GM12878 (cell line): ENCODE data around the gene GALP. TPM values are rescaled to one million over a fixed set of nuclear protein-coding genes. Genes with fewer than 3 reads are reported as not detected.

ENCODE experiments used
- ATAC-seq: fragments of 200-7000 bp; cut with Tn5 transposase; 3 replicates; pipeline ENCODE4 v1.9.1; 2020; ENCODE audit warnings: mild to moderate bottlenecking, moderate library complexity
- BruUV-seq: library from RNA; stranded (reverse); fragments of 400-500 nt; replicated peaks from 2 replicates; lab custom pipeline; 2021; lab: Mats Ljungman, UMichigan
- CTCF ChIA-PET: fragments of 300-600 bp; sonication (Branson Sonifier 250); formaldehyde crosslinking; extraction: SDS; loops from one replicate; lab custom pipeline; 2021; ENCODE audit warnings: inconsistent platforms; lab: Yijun Ruan, JAX
- POLR2A ChIA-PET: fragments of 350-600 bp; formaldehyde crosslinking; extraction: SDS; loops from one replicate; lab custom pipeline; 2021; ENCODE audit warnings: inconsistent platforms; lab: Charles Lee
- RAD21 ChIA-PET: fragments of 300-600 bp; sonication (Branson Sonifier 250); formaldehyde crosslinking; loops from one replicate; lab custom pipeline; 2023; ENCODE audit warnings: antibody characterized with exemption; ENCODE audit not compliant: unreplicated experiment; lab: Charles Lee
- SMC1A ChIA-PET: fragments of 300-600 bp; sonication (Branson Sonifier 250); formaldehyde crosslinking; loops from one replicate; lab custom pipeline; 2023; ENCODE audit not compliant: unreplicated experiment, uncharacterized antibody; lab: Charles Lee
- DNase-seq: peaks from one replicate; pipeline ENCODE4 v3.0.0-alpha.2; 2011; ENCODE audit warnings: low read depth, low spot score
- FAIRE-seq: peaks from 3 replicates; lab custom pipeline; 2011; peaks lifted over from hg19 to GRCh38; lab: Jason Lieb, UNC
- H2AFZ ChIP-seq: 2 replicates; pipeline ENCODE4 v1.6.0; 2011; ENCODE audit warnings: low read depth, low read length, control low read depth; ENCODE audit not compliant: control insufficient read depth
- H3K27ac ChIP-seq: 2 replicates; pipeline ENCODE4 v1.5.1; 2011; ENCODE audit warnings: control low read depth; ENCODE audit not compliant: control insufficient read depth, insufficient read depth
- H3K27me3 ChIP-seq, 2 experiments: replicated peaks in 1 of 2; 2 replicates each; pipeline versions ENCODE4 v1.6.0 to v1.6.1; 2011; ENCODE audit warnings: low read length in 1 of 2; ENCODE audit not compliant: control insufficient read depth in 2 of 2, insufficient read depth in 2 of 2
- H3K36me3 ChIP-seq, 2 experiments: 2 replicates each; pipeline ENCODE4 v1.5.1; 2011; ENCODE audit warnings: low read length in 1 of 2; ENCODE audit not compliant: control insufficient read depth in 2 of 2, insufficient read depth in 2 of 2
- H3K4me1 ChIP-seq: 2 replicates; pipeline ENCODE4 v1.6.1; 2011; ENCODE audit warnings: mild to moderate bottlenecking, low read length, moderate library complexity, mixed read lengths; ENCODE audit not compliant: control insufficient read depth, insufficient read depth
- H3K4me2 ChIP-seq: 2 replicates; pipeline ENCODE4 v1.6.0; 2011; ENCODE audit warnings: control low read depth; ENCODE audit not compliant: control insufficient read depth, insufficient read depth
- H3K4me3 ChIP-seq: fragments of 200-600 bp; sonication (generic); 2 replicates; pipeline ENCODE4 v1.5.1; 2016
- H3K79me2 ChIP-seq: 2 replicates; pipeline ENCODE4 v1.6.0; 2011; ENCODE audit warnings: low read length; ENCODE audit not compliant: control insufficient read depth, insufficient read depth
- H3K9ac ChIP-seq: 2 replicates; pipeline ENCODE4 v1.8.0; 2011; ENCODE audit warnings: low read length, control low read depth, mixed read lengths; ENCODE audit not compliant: control insufficient read depth, insufficient read depth
- H3K9me3 ChIP-seq: replicated peaks from 3 replicates; pipeline ENCODE4 v1.5.1; 2011; ENCODE audit warnings: mild to moderate bottlenecking, low read length; ENCODE audit not compliant: control insufficient read depth, insufficient read depth
- H4K20me1 ChIP-seq: 2 replicates; pipeline ENCODE4 v1.6.0; 2011; ENCODE audit not compliant: control insufficient read depth, insufficient read depth
- CEBPB ChIP-seq, 2 experiments: fragments of 150-350 bp in 1 of 2; IDR thresholded peaks; 2 replicates each; pipeline ENCODE4 v1.6.1; 2012 to 2014; ENCODE audit warnings: low read depth in 2 of 2, low read length in 2 of 2, borderline replicate concordance in 1 of 2, inconsistent platforms in 1 of 2
- HDAC2 ChIP-seq: fragments of 200-600 bp; sonication (generic); IDR thresholded peaks from 2 replicates; pipeline ENCODE4 v1.6.1; 2017
- HDAC6 ChIP-seq: fragments of 200-600 bp; sonication (generic); IDR thresholded peaks from one replicate; pipeline ENCODE4 v1.8.0; 2017; ENCODE audit warnings: antibody characterized with exemption; ENCODE audit not compliant: unreplicated experiment
- MEF2B ChIP-seq: fragments of 450-650 bp; IDR thresholded peaks from 2 replicates; pipeline ENCODE4 v1.6.1; 2018; ENCODE audit warnings: mild to moderate bottlenecking, moderate library complexity; ENCODE audit not compliant: partially characterized antibody, poor library complexity, severe bottlenecking
- NBN ChIP-seq: fragments of 450-650 bp; IDR thresholded peaks from 2 replicates; pipeline ENCODE4 v1.6.1; 2016
- NFIC ChIP-seq: IDR thresholded peaks from 2 replicates; pipeline ENCODE4 v1.6.1; 2012; ENCODE audit warnings: low read depth, mild to moderate bottlenecking, inconsistent platforms, low read length, moderate library complexity
- NFXL1 ChIP-seq: fragments of 450-650 bp; IDR thresholded peaks from 2 replicates; pipeline ENCODE4 v1.6.1; 2017; ENCODE audit warnings: antibody characterized with exemption, mild to moderate bottlenecking, borderline replicate concordance
- PML ChIP-seq: IDR thresholded peaks from 2 replicates; pipeline ENCODE4 v1.6.1; 2012; ENCODE audit warnings: low read length, inconsistent platforms
- PRDM15 ChIP-seq: fragments of 450-650 bp; formaldehyde crosslinking; IDR thresholded peaks from 2 replicates; pipeline ENCODE4 v1.4.0; 2020; ENCODE audit warnings: mild to moderate bottlenecking, moderate library complexity
- SIN3A ChIP-seq: IDR thresholded peaks from 2 replicates; pipeline ENCODE4 v1.6.1; 2012; ENCODE audit warnings: low read depth, low read length, improper control_type of control experiment
- SRF ChIP-seq, 2 experiments: IDR thresholded peaks; 2 replicates each; pipeline ENCODE4 v1.6.1; 2011; ENCODE audit warnings: low read depth in 2 of 2, low read length in 2 of 2, mild to moderate bottlenecking in 1 of 2, moderate library complexity in 1 of 2
- ZBED1 ChIP-seq: IDR thresholded peaks from 2 replicates; pipeline ENCODE4 v1.6.1; 2016; ENCODE audit warnings: borderline replicate concordance
- WGBS: methylation state at CpG from one replicate; pipeline ENCODE4 v1.1.6; 2016; ENCODE audit warnings: low lambda C conversion rate; ENCODE audit not compliant: insufficient replicate concordance, insufficient coverage; ENCODE audit errors: missing lambda C conversion rate; 5-methylcytosine and 5-hydroxymethylcytosine counted together
- in situ Hi-C: fragments of 300-500 bp; cut with MboI; formaldehyde crosslinking; loops from 9 replicates; pipeline ENCODE4 v1.14.3; 2018; ENCODE audit warnings: mixed read lengths
- intact Hi-C: fragments of 100-400 bp; cut with micrococcal nuclease; formaldehyde crosslinking; loops from one replicate; pipeline ENCODE4 v1.14.2; 2022; ENCODE audit not compliant: unreplicated experiment
- polyA plus RNA-seq, 11 experiments: library from polyadenylated mRNA; depleted of rRNA in 4 of 11; unstranded in 6 of 11; stranded (reverse) in 5 of 11; fragments of >200 nt; fragmentation: Nextera tagmentation in 4 of 11; fragmentation: Illumina TruSeq in 1 of 11; extraction: Ambion mirVana in 4 of 11; extraction: Trizol in 1 of 11; gene quantifications; 1 replicate in 1 of 11; 2 replicates in 10 of 11; pipeline versions ENCODE4 v1.2.1 to v1.2.3, GENCODE V29; 2011 to 2016; ENCODE audit warnings: inconsistent platforms in 2 of 11, missing spikeins in 2 of 11, low read depth in 1 of 11
- total RNA-seq, 4 experiments: library from RNA; depleted of rRNA in 3 of 4; stranded (reverse); fragments of >200 nt in 3 of 4; fragmentation: Illumina TruSeq in 1 of 4; extraction: Trizol in 1 of 4; gene quantifications; 2 replicates each; pipeline versions ENCODE4 v1.2.1 to v1.2.3, GENCODE V29; 2013 to 2021
- TF ChIP-seq, protein P1 (sequence below), 3 experiments: IDR thresholded peaks in 2 of 3; conservative IDR thresholded peaks in 1 of 3; 2 replicates each; pipeline ENCODE4 v1.5.1; 2011; ENCODE audit warnings: low read depth in 3 of 3, low read length in 3 of 3, mild to moderate bottlenecking in 3 of 3, control low read depth in 2 of 3, moderate library complexity in 2 of 3, inconsistent platforms in 1 of 3, mixed read lengths in 1 of 3; ENCODE audit not compliant: control insufficient read depth in 2 of 3, insufficient read depth in 1 of 3; ENCODE audit errors: extremely low read depth in 1 of 3

Gene GALP
- total and polyA plus RNA-seq, 10 of the 15 experiments (the other 5 are each of a cell fraction or from before 2014, with no cell fraction given) = not detected

DNA sequence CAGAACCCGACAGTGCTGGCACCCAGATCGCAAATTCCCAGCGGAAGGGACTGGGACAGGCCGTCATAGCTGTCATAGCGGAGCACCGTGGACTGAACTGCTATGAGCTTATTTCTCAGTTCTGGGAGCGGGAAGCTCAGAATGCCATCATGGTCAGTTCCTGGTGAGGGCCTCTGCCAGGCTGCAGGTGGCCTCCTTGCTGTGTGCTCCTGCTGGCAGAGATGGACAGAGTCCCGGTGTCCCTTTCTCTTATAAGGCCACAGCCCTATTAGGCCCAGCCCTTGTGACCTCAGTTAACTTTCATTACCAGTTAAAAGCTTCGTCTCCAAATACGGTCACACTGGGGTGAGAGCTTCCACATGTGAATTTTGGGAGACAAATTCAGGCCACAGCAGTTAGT is 30.1 kb upstream of the GALP start:
- ChIA-PET CTCF (interaction anchor here (0.6 kb wide), 1 partner anchor 82 kb away, joined by 3 read pairs; no protein-coding TSS in a partner anchor), RAD21 (no interaction called here), SMC1A (no interaction called here), POLR2A (no interaction called here)
- Histone ChIP-seq H2AFZ (no peak overlapping the region), H3K4me1 (peaks cover 10% of the 10 kb centered on the region), H3K27ac (no peak overlapping the region), H3K4me2 (no peak overlapping the region), H3K36me3 (peaks cover 2 to 12% of the 10 kb centered on the region in 2 experiments), H3K4me3 (no peak overlapping the region), H4K20me1 (no peaks in the 10 kb centered on the region), H3K9me3 (no peaks in the 10 kb centered on the region), H3K9ac (no peak overlapping the region), H3K79me2 (peaks cover 19% of the 10 kb centered on the region), H3K27me3 (no peaks in the 10 kb centered on the region)
- no peak for DNase-seq
- in situ Hi-C loops (loop anchor here (25.0 kb wide), 1 partner anchor 1667 kb away; the partner anchor contains the start of gene ZNF552), intact Hi-C loops (no loop called here)
- no peak for TF ChIP-seq NFXL1
- no peak for TF ChIP-seq HDAC6
- TF ChIP-seq NBN = no peak
- no peak for TF ChIP-seq HDAC2
- BruUV-seq = no TSS peak
- WGBS = 93% methylated on average over 10 of the region's 10 CpGs
- ATAC-seq = no peak
- no peak for FAIRE-seq

DNA sequence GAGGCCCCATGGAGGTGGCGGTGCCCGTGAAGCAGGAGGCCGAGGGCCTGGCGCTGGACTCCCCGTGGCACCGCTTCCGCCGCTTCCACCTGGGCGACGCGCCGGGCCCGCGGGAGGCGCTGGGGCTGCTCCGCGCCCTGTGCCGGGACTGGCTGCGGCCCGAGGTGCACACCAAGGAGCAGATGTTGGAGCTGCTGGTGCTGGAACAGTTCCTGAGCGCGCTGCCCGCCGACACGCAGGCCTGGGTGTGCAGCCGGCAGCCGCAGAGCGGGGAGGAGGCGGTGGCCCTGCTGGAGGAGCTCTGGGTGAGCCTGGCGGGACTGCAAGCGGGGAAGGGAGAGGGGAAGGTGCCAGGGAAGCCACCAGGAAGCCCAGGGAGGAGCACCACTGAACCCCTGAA is 28.9 kb upstream of the GALP start:
- TF ChIP-seq SIN3A = no peak
- TF ChIP-seq ZBED1 = no peak
- TF ChIP-seq SRF (IDR thresholded peaks at IDR 0.05; ENCODE audit: low read depth in 2 of 2, low read length in 2 of 2) = no peak
- TF ChIP-seq NFIC = no peak
- TF ChIP-seq CEBPB (IDR thresholded peaks at IDR 0.05; ENCODE audit: borderline replicate concordance in 1 of 2, low read depth in 2 of 2, low read length in 2 of 2) = no peak
- TF ChIP-seq PRDM15 (CRISPR knock-in tag) = no peak
- TF ChIP-seq, protein P1, sequence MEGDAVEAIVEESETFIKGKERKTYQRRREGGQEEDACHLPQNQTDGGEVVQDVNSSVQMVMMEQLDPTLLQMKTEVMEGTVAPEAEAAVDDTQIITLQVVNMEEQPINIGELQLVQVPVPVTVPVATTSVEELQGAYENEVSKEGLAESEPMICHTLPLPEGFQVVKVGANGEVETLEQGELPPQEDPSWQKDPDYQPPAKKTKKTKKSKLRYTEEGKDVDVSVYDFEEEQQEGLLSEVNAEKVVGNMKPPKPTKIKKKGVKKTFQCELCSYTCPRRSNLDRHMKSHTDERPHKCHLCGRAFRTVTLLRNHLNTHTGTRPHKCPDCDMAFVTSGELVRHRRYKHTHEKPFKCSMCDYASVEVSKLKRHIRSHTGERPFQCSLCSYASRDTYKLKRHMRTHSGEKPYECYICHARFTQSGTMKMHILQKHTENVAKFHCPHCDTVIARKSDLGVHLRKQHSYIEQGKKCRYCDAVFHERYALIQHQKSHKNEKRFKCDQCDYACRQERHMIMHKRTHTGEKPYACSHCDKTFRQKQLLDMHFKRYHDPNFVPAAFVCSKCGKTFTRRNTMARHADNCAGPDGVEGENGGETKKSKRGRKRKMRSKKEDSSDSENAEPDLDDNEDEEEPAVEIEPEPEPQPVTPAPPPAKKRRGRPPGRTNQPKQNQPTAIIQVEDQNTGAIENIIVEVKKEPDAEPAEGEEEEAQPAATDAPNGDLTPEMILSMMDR (IDR thresholded peaks at IDR 0.05 in 2 of 3, conservative IDR thresholded peaks at IDR 0.05 in 1 of 3; ENCODE audit: control insufficient read depth in 2 of 3, extremely low read depth in 1 of 3, insufficient read depth in 1 of 3, low read depth in 3 of 3, low read length in 3 of 3) = no peak
- no peak for TF ChIP-seq MEF2B
- no peak for TF ChIP-seq PML
- no peaks in the 10 kb centered on the region for H4K20me1 ChIP-seq
- CTCF ChIA-PET = no interaction called here
- in situ Hi-C loops = loop anchor here (25.0 kb wide), 1 partner anchor 1665 kb away; the partner anchor contains the start of gene ZNF552
- no TSS peak for BruUV-seq
- no peak overlapping the region for H2AFZ ChIP-seq
- peaks cover 15% of the 10 kb centered on the region for H3K79me2 ChIP-seq
- SMC1A ChIA-PET = no interaction called here
- no peaks in the 10 kb centered on the region for H3K9me3 ChIP-seq
- peaks cover 10% of the 10 kb centered on the region for H3K4me1 ChIP-seq
- FAIRE-seq (no peak), DNase-seq (no peak), ATAC-seq (no peak)
- no peak overlapping the region for H3K27ac ChIP-seq
- peaks cover 2 to 12% of the 10 kb centered on the region in 2 experiments for H3K36me3 ChIP-seq
- POLR2A ChIA-PET = no interaction called here
- H3K27me3 ChIP-seq = no peaks in the 10 kb centered on the region
- 96% methylated on average over 25 of the region's 31 CpGs for WGBS
- no peak overlapping the region for H3K9ac ChIP-seq
- H3K4me3 ChIP-seq = no peak overlapping the region
- H3K4me2 ChIP-seq = no peak overlapping the region
- intact Hi-C loops = no loop called here
- RAD21 ChIA-PET = no interaction called here
